Stimulated activated CD8-positive, alpha-beta memory T cell treated with anti-CD3 and anti-CD28 coated beads, Interleukin-2, amount 100 ng/mL, for 48 hours (primary cell): ENCODE measurements around the gene PWWP2B.

Experiments
- DNase-seq, 2 donors: peaks; one replicate each; pipeline ENCODE4 v3.0.0-alpha.2; 2020; ENCODE audit warnings: low read depth in 2 of 2

Gene PWWP2B

DNA sequence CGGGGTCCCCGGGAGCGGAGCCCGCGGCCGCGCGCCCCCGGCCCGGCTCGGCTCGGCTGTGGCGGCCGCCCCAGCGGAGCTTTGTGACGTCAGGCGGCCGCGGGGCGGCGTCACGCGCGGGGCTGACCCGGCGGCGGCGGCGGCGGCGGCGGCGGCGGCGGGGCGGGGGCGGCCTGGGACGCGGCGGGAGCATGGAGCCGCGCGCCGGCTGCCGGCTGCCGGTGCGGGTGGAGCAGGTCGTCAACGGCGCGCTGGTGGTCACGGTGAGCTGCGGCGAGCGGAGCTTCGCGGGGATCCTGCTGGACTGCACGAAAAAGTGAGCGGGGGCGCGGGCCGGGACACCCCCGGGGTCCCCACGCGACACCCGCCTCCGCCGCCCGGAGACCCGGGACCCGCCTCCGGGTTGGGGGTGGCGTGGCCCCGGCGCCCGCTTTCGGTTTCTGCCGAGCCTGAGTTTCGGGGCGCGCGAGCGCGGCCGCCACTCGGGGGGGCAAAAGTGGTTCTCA, at the start of gene PWWP2B:
TSS of gene PWWP2B (plus strand) at position 165 of the 506 bp plus-strand sequence. CDS start at position 192, 27 bp downstream.
- peak in 1 of 2 donors; percentile 32 for DNase-seq

DNA sequence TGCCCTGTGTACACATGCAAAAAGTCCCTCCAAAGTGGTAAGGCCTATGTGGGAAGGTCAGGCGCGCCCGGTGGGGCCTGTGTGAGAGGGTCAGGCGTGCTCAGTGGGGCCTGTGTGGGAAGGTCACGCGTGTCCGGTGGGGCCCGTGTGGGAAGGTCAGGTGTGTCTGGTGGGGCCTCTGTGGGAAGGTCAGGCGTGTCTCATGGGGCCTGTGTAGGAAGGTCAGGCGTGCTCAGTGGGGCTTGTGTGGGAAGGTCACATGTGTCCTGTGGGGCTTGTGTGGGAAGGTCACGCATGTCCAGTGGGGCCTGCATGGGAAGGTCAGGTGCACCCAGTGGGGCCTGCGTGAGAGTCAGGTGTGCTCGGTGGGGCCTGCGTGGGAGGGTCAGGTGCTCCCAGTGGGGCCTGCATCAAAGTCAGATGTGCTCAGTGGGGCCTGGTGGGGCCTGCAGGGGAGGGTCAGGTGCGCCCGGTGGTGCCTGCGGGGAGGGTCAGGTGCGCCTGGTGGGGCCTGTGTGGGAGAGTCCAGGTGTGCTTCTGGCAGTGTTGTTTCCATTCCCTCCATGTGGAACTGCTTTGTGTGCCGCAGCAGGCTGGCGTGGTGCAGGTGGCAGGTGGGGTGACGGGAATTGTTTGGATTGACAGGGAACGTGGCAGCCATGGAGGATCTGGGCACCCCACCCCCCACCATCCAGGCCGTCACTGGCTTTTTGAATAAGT, 49.6 kb upstream of the PWWP2B start:
- DNase-seq = no peak

DNA sequence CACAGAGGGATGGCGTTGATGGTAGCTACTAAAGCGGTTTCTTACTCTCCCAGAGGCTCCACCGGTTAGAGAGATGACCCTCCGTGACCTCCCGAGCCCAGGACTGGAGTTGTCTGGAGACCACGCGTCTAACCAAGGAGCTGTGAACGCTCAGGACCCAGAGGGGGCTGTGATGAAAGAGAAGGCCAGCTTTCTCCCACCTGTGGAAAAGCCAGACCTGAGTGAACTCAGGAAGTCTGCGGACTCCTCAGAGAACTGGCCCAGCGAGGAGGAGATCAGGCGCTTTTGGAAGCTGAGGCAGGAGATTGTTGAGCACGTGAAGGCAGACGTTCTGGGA, 49.1 kb upstream of the PWWP2B start:
- no peak for DNase-seq

DNA sequence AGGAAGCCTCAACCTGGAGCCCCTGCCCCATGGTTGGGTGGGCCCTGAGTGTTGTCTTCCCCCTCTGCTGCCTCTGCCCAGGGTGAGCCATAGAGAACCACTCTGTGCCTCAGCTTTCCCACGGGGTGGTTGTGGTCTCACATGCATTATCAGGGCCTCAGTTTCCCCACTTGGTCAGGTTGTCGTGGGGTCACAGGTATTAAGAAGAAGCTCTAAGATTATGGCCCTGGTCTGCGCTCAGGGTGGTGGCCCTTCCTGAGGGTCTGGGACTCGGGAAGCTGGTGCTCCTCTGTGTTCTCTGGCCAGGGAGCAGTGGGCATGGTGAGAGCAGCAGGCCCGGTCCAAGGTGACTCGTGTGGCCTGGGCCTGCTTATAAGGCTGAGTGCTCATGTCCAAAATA, 47.2 kb upstream of the PWWP2B start:
- no peak for DNase-seq

DNA sequence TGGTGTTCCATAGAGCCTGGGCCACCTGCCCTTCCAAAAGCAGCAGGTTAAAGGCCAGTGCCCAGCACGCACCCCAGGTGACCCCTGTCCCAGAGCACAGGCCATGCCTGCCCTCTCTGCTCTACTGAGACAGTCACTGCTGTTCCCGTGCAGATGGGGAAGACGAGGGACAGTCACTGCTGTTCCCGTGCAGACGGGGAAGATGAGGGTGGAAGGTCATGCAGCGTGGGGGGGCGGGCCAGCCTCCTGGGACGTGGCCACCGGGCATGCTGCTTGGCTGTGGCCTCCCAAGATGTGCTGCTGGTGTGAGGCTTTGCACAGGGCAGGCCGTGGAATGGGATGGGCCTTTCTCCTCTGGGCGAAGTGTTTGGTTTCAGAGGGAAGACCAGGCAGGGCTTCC, 46.6 kb upstream of the PWWP2B start:
- DNase-seq = no peak

DNA sequence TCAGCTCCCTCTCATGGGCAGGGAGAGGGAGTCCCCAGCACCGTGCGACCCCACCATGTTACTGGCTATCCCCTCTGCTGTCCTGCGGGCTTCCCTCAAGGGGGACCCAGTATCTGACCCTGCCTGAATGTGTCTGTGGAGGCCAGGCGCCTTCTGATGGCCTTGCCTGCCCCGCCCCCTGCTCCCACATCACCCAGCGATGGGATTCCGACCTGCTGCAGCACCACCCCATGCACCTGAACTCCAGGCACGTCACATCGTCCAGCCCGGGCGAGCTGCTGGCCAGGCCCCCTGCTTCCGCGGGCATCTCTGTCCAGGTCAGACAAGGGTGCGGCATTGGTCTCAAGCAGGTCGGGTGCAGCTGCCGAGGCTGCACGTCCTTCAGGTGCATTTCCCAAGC, 46.1 kb upstream of the PWWP2B start:
- no peak for DNase-seq

DNA sequence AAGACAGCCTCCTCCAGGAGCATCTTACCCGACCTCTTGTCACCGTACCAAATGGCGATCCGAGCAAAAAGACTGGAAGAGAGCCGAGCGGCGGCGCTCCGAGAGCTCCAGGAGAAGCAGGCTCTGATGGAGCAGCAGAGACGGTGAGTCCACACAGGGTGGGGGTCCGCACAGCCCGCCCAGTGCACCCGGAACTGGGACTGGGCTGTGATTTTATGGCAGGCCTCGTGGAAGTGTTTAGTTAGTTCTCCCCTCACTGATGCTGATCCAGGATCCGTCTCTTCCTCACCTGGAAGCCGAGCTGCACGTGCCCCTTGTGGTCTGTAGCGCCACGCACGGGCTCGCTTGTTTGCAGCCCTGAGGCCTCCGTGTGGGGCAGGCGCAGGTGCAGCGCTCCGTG, 45.4 kb upstream of the PWWP2B start:
- DNase-seq = no peak

DNA sequence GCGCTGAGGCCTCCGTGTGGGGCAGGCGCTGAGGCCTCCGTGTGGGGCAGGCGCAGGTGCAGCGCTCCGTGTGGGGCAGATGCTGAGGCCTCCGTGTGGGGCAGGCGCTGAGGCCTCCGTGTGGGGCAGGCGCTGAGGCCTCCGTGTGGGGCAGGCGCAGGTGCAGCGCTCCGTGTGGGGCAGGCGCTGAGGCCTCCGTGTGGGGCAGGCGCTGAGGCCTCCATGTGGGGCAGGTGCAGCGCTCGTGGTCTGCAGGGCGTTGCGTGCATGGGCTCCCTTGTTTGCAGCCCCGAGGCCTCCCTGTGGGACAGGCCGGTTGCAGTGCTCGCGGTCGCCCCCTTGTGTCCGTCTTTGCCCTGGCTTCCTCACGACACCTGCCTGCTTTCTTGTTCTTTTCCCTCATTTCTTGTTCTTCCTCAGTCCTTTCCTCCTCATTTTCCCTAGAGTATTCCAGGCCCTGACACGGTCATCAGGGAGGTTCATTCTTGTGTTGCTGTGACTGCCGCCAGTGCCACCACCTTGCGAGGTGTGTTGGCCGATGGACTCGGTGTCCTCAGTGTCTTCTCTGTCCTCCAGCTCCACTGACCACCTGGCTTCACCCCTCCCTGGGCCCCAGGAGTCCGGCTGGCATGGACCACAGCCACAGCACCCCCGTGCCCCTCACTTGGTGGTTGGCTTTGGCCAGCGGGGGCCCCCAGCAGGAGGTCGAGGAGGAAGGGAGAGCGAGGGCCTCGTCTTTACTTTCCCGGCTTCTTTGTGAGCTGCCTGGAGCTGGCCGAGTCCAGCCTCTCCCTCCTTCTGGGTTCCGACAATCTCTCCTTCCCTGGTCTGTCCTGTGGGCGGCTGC, 44.3 kb upstream of the PWWP2B start:
- peak; percentile 58 to 69 for DNase-seq

DNA sequence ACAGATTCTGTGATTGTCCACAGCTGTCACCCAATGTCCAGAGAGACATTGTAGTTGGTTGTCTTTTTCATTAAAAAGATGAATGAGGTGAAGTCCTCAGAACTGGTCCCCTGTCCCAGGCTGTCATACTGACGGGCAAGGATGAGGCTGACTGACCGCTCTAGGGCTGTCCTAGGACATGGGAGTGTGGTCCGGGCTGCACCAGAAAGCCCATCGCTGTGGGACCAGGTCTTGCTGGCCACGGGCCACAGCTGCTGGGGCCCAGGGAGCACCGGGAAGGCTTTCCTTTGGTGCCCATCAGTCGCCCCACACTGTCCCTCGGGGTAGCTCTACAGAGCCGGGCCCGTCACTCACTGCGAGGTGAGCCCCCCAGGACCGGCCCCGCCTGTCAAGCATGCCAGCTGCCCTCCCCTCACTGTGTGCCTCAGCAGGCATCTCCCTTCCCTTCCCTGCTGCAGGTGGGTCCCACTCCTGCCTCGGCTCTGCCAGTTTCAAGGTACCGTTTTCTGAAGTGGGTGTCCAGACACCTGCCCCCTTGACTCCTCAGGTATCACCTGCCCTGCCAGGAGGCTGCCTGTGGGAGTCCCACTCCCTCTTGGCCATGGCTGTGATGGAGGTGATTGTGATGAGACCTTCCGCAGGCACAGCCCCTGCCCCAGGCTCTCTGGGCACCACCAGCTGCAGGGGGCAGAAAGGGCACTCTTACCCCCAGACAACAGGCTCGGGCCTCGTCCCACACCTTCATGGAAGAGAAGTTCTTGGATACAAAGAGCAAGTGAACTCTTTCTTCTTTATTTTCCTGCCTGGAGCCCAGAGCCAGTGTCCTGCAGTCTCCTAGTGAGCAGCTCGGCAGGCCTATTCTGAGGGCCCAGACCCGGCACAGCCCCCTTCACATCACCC, 43.3 kb upstream of the PWWP2B start:
- no peak for DNase-seq

DNA sequence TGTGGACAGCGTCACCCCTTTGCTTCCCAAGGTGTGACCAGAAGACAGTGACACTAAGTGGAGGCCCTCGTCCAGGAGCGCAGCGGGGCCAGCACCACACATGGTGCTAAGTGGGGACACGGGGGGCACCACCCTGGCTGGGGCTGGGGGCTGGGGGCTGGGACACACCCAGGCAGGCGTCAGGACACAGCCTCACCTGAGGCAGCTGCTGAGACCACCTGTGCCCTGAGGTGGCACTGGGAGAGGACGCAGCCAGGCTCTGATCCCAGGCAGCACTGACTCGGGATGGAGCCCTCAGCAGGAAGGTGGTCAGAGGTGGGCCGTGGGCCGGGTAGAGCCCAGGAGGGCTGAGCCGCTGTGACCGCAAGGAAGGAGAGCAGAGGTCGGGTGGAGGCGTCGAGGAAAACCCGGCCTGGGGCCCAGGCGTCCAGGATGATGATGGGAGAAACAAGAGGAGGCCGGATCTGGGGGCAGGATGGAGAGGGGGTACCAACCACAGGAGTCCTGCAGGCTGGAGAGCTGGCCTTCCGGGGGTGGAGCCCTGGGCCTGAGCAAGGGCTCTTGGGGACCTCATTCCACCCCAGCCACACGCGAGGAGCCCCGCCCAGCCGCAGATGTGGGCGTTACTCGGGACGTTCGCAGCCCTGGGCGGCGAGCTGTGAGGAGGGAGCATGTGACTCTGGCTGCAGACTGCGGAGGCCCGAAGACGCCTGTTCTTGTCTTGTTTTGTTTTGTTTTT, 42.5 kb upstream of the PWWP2B start:
- DNase-seq = no peak

DNA sequence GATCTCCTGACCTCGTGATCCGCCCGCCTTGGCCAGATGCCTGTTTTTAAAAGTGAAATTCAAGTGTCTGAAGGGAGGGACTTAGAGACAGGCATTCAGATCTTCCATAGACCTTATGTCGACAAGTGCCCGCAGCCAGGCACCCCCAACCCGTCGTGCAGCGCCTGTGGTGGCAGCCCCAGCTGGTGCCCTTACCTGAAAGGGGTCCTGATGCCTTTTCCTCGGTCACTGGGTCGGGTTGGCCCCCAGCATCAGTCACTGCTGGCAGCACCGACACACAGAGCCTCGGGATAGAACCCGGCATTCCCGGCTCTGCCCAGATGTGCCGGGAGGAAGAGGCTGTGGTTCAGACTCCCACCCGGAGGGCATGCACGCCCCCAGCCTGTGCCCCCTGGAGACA, 41.7 kb upstream of the PWWP2B start:
- DNase-seq = no peak

DNA sequence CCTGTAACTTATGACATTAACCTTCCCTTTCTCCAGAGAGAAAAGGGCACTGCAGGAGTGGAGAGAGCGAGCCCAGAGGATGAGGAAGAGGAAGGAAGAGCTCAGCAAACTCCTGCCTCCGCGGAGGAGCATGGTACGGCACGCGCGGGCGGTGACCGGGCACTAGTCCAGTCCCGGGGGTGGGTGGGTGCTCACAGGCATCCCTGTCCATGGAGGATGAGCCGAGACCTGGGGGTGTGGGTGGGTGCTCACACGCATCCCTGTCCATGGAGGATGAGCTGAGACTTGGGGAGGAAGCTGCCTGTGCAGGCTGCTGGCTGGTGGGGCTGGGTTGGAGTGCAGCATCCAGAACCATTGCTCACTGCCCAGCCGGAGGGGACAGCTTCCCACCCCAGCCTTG, 41.2 kb upstream of the PWWP2B start:
- no peak for DNase-seq

DNA sequence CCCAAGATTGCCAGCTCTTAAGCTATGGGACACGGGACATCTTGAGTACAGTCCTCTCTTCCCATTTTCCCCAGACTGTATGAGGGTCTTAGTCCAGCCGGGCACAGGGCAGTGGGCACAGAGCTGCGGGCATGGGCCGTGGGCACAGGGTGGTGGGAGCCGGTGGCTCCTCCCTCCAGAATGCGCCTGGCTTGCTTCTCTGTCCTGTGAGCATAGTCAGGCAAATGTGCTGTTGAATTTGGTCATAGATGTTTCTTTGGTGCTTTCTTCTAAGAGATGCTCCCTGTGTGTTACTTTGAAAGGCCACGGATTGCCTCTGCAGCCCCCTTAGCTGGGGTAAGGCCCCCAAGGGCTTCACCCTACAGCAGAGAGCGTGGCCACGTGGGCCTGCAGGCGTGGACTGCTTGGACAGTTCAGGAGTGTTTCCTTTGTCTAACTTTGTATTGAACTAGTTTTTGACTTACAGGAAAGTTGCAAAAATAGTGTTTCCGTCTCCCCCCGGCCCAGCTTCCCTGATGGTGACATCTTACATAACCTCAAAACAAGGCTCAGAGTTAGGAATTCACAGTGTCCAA, 40.3 kb upstream of the PWWP2B start:
- DNase-seq = no peak

DNA sequence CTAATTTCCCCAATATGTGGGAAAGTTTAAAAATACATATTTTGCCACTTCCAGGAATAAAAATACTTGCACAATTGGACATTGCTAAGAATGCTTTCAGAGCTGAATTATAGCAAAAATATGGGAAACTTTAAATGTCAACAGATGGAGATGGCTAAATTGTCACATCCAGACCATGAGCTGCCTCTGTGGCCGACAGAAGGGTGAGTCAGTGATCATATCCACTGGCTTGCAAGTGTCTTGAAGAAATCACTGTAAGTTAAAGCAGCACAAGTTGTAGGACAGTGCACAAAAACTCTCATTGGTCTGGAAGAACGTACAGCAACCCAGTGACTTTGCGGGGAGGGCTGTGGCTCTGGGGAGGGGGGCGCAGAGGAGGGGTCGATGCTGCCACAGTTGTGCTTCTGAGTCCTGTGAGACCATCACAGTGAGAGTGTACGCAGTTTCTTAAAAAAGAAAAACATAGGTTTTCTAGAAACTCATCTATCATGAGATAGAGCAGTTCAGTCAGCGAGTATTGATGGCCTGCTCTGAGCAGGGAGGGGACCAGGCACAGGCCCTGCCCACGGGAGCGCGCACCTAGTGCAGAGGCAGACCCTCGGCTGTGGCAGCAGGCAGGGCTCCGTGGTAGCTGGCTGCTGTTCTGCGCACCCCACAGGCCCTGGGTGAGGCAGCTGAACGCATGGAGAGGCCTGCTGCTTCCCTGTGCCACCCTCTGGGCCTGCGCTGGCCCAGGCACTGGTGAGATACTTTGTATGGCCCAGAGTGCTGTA, 39.5 kb upstream of the PWWP2B start:
- no peak for DNase-seq

DNA sequence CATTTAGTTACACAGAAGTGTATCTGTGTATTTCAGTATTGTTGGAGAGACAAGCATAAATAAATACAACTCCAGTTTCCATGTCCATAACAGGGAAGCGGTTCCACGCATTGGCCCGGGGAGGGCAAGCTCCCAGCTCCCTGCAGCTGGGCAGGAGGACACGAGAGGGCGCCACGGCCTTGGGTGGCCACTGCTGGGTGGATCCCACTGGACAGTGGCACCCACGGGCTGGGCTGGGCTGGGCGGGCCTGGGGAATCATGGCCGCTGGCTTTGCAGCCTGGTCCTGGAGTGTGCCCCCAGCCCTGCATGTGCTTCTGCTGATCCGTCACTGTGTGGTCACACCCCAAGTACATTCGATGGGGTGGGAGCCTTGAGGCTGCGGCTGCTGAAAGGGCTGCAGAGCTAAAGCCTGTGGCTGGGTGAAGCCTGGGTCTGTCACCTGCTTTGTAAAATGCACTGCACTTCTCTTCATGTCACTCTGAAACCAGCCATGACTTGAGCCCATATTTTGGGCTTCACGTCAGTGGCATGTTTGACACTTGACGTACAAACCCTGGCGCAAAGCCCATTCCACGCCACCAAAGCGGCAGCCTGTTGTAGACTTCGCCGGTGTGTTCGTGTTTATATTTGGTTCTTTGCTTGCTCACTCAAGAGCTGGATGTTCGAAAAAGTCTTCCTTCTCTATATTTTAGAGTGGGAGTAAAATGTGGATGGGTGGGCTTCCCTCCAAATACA, 37.5 kb upstream of the PWWP2B start:
- DNase-seq = no peak

DNA sequence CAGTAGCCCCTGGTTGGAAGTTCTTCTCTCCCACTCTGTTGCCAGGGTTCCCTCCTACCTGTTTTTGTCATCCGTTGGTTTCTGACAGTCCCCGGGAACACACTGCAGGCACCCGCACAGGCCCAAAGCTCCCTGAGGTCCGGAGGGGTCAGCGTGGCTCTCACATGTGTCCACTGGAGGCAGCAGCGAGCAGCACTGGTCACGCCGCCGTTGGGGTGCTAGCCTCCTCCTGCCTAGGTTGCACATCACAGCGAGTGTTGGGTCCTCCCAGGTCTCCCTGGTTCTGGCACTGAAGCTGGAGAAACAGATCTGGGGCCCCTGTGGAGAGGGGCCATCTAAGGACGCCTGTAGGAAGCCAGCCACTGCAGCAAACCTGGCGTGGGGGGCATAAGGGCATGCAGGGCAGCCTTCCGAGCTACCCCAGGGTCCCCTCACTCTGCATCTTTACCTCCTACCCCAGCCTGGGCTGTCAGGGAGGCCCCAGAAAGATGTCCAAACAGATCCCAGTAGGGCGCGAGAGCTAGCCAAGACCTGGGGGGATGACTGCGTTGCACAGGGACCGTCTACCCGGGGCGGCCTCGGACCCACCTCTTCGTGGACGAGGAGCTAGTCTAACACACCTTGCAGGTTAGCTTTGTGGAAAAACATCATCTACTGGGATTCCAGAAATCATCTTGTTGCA, 36.1 kb upstream of the PWWP2B start:
- DNase-seq = peak; percentile 26 to 38

DNA sequence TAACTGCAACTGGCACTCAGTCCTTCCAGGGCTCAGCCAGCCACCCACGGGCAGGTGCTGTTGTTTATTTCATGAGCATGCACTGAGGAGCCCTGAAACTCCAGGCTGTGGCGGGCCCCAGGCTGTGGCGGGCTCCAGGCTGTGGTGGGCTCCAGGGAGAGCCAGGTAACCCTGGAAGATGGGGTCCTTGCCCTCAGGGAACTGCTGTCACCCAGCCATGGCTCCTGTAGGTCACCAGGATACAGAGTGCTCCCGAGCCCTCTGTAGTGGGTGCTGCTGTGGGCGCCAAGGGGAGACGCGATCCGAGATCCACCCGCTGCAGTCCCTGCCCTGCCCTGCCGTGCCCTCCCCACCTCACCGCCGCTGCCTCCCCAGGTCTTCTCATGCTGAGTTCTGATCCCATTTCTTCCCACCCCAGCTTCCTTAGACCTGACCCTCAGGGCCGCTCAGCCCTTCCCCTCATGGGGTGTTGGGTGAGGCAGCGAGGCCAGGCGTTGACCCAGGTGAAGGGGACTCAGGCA, 35.4 kb upstream of the PWWP2B start:
- no peak for DNase-seq

DNA sequence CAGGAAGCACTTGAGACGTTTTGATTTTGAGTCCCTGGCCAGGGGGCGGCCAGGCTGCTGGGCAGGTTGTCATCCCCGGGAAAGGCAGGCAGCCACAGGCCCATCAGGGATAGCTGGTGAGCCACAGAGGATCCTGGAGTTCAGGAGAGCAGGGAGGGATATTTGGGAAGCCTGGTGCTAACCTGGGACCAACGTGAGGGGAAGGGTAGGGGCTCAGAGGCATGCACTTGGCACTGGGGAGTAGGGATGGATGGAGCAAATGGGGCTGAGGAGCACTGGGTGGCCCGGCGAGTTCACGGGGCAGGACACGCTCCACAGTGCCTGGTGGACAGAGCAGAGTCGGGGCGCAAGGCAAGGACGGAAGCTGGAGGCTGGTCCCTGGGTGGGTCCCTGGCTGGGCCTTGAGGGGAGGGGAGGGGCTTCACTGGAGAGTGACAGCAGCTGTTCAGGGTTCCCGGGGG, 34.8 kb upstream of the PWWP2B start:
- DNase-seq = no peak

DNA sequence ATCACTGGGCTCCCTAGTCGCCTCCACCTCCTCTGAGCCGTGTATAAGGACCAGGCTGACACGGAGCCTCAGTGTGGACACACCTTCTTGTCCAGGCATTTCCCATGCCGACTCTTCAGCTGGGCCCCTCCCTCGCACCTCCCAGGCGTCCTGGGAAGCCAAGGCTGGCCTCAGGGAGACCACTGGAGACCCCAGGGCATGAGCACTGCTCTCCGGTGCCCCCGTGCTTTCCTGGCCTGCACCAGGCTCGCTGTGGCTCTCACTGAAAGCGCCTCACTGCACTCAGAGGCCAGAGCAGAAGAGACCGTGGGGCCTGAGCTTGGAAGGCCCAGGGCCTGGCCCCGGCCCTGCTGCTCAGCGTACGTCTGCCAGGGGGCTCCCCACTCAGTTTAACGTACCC, 33.6 kb upstream of the PWWP2B start:
- DNase-seq = no peak
